8988T (cell line): ENCODE results near the gene IVL.

Experiments
- DNase-seq: peaks from one replicate; pipeline ENCODE4 v3.0.0; 2011

Gene IVL

GRCh38 chr1:152888126-152888525 is 20.2 kb upstream of the IVL start:
- no peak for DNase-seq

GRCh38 chr1:152899027-152899426 is 9.3 kb upstream of the IVL start:
- DNase-seq: no peak

GRCh38 chr1:152899883-152900282 is 8.5 kb upstream of the IVL start:
- DNase-seq: no peak

GRCh38 chr1:152901631-152902030 is 6.7 kb upstream of the IVL start:
- no peak for DNase-seq

- no peak for DNase-seq
Observed at GRCh38 chr1:152902636-152903035, 5.7 kb upstream of the IVL start.

- DNase-seq: no peak
Observed at GRCh38 chr1:152904688-152905440, 3.5 kb upstream of the IVL start.

GRCh38 chr1:152906023-152906565 is 2.3 kb upstream of the IVL start:
- no peak for DNase-seq

GRCh38 chr1:152909206-152909605 is 860 bp downstream of the IVL start:
- DNase-seq: no peak

- DNase-seq: no peak
Observed at GRCh38 chr1:152912471-152912870, 4.1 kb downstream of the IVL start.

GRCh38 chr1:152912900-152913299 is 4.6 kb downstream of the IVL start:
- no peak for DNase-seq

- DNase-seq: no peak
Observed at GRCh38 chr1:152917794-152918193, 9.4 kb downstream of the IVL start.

GRCh38 chr1:152919071-152919470 is 10.7 kb downstream of the IVL start:
- DNase-seq: no peak

GRCh38 chr1:152924191-152924590 is 15.8 kb downstream of the IVL start:
- no peak for DNase-seq

GRCh38 chr1:152926091-152926490 is 17.7 kb downstream of the IVL start:
- no peak for DNase-seq

- no peak for DNase-seq
Observed at GRCh38 chr1:152928671-152929070, 20.3 kb downstream of the IVL start.

- no peak for DNase-seq
Observed at GRCh38 chr1:152932170-152932811, 23.9 kb downstream of the IVL start.

GRCh38 chr1:152933196-152933595 is 24.9 kb downstream of the IVL start:
- DNase-seq: no peak

GRCh38 chr1:152940614-152941013 is 32.3 kb downstream of the IVL start:
- DNase-seq: no peak

- no peak for DNase-seq
Observed at GRCh38 chr1:152941037-152941711, 32.8 kb downstream of the IVL start.

GRCh38 chr1:152942161-152942560 is 33.8 kb downstream of the IVL start:
- DNase-seq: no peak

GRCh38 chr1:152946248-152946647 is 37.9 kb downstream of the IVL start:
- no peak for DNase-seq

- DNase-seq: no peak
Observed at GRCh38 chr1:152946651-152947256, 38.4 kb downstream of the IVL start, which contains the start of gene SPRR5. TSS of gene SPRR5 (plus strand) at chr1:152947206. CDS start at chr1:152948555, 1,349 bp downstream.

GRCh38 chr1:152951711-152952110 is 43.4 kb downstream of the IVL start:
- no peak for DNase-seq
